NCI-H1105 (cell line): ENCODE measurements around the gene SLF2.

Experiments
- DNase-seq: peaks from one replicate; lab custom pipeline; 2025; lab: John Stamatoyannopoulos, UW

The SLF2 gene

DNA sequence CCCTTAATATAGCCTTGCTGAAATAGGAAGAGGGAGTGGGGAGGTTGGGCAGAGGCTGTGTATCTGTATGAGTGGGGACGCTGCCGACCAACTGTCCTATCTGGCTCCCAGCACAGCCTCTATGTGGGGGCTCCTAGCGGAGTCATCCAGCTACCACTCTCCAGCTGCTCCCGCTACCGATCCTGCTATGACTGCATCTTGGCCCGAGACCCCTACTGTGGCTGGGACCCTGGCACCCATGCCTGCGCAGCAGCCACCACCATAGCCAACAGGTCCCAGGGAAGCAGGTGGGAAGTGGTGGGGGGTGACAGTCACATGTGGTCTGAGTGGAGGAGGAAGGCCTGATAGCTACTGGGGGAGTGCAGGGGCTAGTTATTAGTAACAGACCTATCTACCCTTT, 67.9 kb downstream of the SLF2 start:
- no peak for DNase-seq

DNA sequence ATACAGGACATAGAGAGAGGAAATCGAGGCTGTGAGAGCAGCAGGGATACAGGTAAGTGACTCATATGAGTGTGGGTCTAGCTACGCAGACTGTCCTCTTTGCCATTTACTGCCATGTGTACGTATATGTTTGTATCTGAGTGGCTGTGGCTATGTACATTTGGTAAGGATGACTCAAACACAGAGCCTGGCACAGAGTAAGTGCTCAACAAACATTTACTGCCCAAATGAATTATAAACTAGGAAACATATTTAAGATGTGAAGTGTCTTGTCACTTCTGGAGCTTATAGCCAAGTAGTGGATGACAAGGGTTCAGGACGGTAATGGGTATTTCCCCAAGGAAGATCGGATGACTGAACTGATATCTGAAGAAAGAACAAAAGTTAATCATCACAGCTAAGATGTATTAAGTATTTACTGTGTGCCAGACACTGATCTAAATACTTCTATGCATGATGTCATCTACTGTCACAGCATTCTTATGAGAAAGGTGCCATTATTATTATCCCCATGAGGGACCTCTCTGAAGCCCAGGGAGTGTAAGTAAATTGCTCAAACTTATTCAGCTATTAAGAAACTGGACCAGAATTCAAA, 68.5 kb downstream of the SLF2 start:
- DNase-seq: no peak

DNA sequence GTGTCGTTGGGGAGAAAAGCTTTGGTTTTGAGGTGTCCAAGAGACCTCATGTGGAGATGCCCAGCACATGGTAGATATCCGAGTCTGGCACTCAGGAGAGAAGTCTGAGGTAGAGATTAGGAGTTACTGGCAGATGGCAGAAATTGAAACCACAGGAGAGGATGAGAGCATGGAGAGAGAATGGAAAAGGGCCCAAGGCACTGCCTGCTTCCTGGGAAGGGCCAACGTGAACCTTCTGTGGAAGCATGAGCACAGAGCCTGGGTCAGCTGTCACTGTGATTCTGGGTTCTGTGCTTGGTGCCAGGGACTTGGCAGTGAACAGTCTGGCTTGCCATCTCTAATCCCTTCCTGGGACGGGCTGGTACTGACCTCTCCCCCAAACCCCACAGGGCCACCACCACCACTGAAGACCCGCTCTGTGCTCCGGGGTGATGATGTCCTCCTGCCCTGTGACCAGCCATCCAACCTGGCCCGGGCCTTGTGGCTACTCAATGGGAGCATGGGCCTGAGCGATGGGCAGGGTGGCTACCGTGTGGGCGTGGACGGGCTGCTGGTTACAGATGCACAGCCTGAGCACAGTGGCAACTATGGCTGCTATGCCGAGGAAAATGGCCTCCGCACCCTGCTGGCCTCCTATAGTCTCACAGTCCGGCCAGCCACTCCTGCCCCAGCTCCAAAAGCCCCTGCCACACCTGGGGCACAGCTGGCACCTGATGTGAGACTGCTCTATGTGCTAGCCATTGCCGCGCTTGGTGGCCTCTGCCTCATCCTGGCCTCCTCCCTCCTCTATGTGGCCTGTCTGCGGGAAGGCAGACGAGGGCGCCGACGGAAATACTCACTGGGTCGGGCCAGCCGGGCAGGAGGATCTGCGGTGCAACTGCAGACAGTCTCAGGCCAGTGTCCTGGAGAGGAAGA, 70.4 kb downstream of the SLF2 start:
- no peak for DNase-seq

DNA sequence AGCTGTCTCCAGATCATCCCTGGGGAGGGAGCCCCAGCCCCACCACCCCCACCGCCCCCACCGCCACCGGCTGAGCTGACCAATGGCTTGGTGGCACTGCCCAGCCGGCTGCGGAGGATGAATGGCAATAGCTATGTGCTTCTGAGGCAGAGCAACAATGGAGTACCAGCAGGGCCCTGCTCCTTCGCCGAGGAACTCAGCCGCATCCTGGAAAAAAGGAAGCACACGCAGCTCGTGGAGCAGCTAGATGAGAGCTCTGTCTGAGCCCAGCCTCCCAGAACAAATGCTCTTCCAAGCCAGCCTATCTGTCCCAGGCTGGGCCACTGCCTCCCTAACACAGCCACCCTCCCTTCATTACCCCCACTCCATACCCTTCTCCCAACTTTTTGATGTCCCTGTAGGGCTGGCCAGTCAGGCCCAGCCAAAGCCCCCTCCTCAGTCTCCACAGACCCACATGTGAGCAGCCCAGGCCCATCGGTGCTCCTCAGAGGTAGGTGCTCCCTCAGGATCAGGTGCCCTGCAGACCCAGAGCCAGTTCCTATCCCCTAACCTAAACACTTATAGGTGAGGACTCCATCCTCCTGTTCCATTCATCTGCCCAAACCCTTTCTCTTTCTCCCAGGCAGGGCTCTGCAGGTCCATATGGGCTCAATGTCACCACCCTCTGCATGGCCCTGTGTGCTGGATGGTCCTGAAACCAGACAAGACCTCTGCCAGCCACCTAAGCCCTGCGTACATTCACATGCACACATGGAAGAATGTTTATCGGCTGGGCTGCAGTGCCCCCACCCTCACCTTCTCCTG, 71.3 kb downstream of the SLF2 start:
- DNase-seq: no peak

DNA sequence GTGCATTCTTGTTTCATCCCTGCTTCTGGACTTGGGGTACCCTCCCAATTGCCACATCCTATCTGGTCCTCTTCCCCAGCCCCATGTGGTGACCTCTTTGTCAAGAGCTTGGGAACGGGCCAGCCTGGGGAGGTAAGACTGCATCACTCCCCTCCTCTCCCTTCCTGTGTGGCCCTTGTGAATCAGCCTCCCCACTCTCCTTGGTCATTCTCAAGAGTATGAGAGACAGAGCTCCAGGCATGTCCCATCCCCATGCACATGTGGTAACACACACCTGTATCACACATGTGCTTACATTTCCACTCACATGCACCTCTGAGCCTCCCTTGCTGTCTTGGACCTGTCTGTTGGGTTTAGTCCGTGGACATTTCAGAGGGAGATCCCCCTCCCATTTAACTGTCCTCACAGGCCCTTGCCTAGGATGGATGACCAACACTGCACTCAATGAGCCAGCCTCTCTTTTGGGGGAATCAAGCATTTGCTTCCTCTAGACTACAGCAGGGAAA, 72.0 kb downstream of the SLF2 start:
- no peak for DNase-seq

DNA sequence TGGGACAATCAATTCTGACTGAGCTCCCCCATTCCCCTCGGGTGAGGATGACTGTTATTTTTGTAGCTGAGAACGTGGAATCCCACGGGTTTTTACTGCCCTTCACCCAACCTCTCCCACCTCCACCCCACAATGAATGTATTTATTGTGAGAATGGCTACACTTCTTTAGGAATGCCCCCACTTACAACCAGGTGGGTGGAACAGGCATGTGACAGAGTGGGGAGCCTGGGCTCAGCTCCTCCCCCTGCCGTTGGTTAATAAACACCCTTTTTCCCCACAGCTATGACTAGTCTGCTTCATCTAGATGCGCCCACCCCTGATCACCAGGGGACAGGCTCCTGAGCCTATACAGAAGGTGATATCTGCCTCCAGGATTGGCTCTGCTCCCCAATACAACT, 72.6 kb downstream of the SLF2 start:
- no peak for DNase-seq

DNA sequence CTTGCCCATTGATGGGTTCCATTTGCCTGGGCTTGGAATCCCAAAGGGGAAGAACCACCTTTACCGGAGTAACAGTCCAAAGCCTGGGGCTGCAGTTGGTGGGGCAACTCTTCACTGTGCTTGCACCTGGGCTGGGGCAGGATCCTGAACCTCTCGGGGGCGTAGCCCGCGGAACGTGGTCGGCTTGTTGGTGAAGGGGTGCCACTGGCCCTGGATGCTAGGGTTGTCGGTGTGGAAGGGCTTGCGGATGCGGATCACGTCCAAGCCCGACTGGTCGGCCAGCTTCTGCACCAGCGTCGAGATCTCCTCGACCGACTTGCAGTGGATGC, 73.8 kb downstream of the SLF2 start:
- no peak for DNase-seq

DNA sequence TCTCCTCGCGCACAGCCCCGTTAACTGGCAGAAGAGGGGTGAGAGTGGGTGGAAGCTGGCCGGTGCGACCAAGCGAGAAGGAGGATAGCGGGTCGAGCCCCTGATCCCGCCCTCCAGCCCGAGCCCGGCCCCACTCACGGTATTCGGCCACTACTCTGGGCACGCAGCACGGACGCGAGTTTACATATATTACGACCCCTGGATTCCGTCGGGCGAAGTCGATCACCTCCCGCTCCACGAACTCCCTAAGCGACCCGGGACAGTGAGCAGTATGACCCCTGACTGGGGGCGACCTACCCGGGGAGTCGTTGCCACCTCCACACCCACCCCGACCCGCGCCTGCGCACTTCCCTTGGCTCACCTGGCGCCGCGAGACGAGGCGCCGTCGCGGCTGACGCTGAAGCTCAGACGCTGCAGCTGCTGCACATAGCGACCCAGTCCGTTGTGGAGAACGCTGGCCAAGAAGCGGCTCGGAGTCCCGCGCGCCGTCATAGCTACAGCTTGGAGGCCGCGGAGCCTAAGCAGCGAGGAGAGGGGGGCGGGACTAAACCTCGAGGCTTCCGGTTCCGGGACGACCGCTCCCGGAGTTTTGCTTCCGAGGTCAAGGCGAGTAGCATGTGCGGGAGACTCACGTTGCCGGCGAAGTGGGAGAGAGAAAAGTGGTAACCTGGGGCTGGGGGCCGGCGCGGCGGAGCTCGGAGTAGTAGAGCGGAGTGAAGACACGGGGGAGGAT, 74.4 kb downstream of the SLF2 start, which contains the start of the genes MRPL43 and TWNK:
MRPL43 (minus strand) TSS at position 546 of the 733 bp plus-strand sequence; CDS start at position 492, 54 bp downstream.
TWNK (plus strand) TSS at position 592 of the 733 bp plus-strand sequence. CDS start 668 bp downstream, outside the sequence.
- peak; percentile 46 for DNase-seq

DNA sequence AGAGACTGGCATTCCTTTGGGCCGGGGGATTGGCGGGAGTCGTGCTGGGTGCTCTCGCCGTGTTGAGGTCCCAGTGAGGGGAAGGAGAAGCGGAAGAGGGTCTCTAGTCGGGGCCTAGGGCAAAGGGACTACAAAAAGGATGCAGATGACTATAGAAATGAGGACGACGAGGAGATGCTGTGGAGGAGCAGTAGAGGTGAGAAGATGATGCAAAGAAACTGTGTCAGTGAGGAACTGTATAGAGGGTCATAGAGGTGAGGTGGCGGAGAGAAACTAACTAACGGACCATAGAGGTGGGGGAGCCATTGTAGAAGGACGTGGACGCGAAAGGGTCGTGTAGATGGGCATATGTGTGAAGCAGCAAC, 74.9 kb downstream of the SLF2 start:
- DNase-seq: no peak

DNA sequence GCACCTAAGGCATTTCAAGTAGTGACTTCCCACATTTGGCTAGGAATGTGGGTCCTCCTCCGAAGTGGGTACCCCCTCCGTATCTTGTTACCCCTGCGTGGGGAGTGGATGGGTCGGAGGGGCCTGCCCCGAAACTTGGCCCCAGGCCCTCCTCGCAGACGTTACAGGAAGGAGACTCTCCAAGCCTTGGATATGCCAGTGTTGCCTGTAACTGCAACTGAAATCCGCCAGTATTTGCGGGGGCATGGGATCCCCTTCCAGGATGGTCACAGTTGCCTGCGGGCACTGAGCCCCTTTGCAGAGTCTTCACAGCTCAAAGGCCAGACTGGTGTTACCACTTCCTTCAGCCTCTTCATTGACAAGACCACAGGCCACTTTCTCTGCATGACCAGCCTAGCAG, 75.4 kb downstream of the SLF2 start:
- no peak for DNase-seq

DNA sequence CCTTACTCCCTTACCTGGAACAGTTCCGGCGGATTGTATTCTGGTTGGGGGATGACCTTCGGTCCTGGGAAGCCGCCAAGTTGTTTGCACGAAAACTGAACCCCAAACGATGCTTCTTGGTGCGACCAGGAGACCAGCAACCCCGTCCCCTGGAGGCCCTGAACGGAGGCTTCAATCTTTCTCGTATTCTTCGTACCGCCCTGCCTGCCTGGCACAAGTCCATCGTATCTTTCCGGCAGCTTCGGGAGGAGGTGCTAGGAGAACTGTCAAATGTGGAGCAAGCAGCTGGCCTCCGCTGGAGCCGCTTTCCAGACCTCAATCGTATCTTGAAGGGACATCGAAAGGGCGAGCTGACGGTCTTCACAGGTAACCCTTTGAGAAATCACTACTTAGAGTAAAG, 76.3 kb downstream of the SLF2 start:
- DNase-seq: no peak

DNA sequence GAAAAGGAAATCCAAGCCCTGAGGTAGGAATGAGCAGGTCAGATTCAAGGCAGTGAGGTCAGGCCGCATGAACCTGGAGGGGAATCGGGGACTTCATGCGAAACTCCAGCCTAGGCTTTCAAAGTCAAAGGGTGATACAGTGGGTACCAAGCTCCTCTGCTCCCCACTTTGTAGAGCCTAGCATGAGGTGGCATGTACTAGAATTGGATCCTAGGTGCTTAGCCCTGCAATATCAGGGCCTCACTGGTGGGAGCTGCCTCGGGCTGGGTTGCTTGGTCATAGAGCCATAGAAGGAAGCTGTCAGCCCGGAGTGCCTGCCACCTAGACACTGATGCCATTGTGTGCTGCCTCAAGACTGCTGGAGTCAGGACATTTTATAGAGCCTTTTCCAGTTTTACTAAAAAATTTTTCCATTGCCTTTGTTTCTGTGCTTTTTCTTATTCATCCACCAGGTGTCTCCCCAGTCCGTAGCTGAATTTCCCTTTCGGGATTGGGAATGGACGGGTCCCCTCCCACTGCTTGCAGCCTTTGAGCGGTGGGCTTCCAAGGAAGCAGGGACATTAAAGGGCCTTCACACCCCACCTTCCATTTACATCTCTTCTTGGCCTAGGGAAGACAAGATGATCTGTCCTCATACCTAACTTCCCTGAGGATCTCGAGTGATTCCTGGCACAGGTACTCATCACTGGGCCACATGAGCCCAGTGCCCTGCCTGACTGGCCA, 81.4 kb downstream of the SLF2 start:
- DNase-seq: no peak

DNA sequence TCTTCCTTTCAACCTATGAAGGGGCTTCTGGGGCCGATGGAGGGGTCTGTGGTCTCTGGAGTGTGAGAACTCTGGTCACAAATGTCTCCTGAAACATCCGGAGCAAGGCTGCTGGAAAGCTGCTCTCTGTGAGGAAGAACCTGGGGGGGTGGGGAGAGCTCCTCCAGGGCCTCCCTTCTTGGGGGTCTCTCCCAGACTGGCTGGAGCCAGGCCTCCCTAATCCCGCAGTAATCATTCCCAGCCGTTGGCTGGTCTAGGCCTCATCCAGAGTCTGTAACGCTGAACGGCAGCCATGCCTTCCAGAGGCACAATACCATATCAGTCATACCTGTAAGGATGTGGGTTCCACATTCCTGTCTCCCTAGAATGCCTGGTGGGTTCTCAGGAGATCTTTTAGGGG, 82.4 kb downstream of the SLF2 start:
- DNase-seq: no peak

DNA sequence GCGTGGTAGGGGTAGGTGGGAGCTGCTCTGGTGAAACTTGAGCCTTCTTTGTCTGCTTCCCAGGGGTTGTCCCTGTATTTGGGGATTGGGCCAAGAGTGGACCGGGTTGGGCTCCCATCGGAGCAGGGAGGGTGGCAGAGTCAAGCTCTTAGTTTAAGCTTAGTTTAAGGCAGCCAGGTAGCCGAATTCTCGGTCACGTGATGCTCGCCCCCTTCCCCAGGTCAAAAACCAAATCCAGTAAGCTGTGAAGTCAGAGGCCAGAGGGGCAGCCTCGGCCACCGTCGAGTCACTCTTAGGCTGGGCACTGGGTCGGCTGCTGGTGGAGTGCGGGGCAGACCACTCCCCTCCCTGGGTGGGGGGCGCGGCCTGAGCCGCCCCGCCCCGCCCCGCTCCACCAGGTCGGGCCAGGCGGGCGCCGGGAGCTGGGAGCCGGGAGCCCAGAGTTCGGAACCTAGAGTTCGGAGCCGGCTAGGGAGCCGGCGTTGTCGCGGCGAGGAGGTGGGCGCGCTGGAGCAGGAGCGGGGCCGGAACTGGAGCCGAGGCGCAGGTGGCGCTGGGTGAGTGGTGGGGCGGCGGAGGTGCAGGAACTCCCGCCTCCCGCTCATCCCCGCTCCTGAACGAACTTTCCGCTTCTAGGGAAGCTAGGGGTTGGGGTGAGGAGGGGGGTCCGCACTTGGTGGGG, 84.1 kb downstream of the SLF2 start:
- DNase-seq: no peak

DNA sequence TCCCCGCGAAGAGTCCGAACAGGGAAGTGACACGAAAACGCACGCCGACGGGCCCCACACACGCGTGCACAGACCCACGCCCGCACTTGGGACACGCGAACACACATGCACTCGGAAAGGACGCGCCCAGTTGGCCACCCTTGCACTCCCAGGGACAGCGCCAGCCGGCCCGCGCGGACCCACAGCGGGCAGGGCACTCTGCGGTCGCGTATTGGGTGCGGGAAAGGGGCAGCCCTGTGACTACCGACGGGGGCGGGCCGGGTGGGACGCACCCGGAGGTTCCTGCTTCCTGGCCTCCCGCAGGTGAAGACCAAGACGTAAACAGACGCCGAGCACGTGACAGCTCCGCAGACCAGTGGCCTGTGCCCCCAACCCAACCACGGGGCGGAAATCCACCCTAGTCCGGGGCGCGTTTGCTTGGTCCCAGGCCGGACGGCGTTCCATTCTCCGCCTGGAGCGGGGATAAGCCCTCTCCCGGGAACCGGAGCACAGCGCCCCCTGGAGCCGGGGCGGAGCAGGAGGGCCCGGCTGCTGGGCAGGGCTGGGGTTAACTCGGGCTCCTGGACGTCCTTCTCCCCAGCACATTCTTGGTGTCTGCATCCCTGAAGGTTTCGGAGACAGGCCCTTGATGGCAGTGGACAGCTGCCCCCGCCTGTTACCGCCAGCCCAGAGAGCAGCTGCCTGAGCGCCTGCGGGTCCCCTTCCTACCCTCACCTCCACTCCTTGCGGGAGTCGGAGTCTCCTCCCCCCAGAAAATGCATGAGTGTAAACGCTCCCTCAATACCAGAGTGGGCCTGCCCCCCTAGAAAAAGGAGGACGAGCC, 84.8 kb downstream of the SLF2 start:
- no peak for DNase-seq

DNA sequence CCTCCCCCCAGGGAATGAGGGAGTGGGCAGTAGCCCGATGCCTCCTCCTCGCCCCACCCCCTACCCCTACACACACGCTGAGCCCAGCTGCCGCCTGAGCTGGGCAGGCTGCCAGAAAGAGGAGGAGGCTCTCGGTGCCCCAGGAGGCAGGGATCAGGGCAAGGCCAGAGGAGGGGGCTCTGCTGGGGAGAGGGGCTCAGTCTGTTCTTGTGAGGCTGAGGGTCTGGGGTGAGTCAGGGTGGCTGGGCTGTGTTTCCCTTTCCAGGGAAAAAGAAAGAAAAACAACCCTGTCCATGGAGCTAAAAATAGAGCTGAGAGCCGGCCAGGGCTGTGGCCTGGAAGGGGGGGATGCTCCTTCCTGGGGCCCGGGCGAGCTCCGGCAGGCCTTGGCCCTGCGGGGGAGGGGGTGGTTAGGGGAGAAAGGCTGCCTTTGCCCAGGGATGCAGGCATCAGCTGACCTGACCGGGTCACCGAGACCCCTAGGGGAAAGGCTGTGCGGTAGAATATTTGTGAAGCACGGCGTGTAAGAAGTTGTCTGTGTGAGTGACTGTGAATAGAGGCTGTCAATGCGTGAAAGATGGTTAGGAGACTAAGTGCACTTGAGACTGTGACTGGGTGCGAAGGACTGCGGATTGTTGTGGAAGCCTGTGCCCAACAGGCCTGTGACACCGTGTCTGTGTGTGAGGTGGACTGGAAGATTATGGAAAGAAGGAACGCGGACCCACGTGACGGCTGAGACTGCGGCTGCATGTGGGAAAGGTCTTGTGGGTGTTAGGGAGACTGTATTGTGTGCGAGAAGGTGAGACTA, 85.6 kb downstream of the SLF2 start:
- DNase-seq: peak; percentile 77

DNA sequence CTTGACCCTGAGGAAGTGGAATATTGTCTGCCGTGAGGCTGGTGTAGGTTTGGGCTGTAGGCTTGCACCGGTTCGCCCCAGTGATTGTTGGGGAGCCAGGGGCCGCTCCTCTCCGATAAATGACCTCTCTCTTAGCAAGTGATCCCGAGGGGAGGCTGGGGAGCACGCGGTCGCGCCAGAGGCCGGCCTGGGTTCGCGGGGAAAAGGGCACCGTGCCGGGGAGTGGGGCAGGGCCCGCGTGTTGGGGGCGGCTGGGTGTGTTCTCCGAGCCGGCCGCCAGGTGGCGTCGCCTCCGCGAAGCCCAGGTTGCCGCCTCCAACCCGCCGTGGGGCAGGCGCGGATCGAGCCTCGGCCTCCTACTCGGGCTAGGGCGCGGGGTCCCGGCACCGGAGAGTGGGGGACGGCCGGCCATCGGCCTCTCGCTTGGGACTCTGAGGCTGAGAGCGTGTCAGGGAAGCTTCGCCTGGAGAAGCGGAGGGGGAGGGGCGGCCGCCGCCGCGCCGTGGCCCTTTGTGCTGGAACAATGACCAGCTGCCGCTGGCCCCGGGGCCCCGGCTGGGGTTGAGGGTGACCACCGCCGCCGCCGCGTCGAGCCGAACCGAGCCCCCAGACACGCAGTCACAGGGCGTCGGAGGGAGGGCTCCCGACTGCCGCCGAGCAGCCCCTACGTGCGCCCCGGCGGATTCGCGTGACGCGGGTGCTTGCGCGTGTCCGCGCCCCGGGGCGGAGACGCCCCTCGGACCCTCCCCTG, 86.4 kb downstream of the SLF2 start:
- no peak for DNase-seq

DNA sequence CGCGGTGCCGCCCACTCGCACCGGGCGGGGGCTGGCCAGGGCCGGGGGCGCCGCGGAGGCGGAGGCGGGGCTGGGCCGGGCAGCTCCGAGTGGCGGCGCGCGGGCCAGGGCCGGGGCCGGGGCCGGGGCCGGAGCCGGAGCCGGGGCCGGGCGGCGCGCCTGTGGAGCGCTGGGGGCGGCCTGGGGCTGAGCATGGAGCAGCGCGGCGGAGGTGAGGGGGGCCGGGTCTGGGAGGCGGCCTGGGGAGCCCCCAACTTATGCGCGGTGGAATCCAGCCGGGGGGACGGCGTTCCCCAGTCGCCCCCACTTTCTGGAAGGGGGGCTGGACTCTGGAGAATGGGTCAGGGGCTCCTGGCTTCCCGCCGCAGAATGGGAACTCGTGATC, 87.0 kb downstream of the SLF2 start, which contains the start of gene LZTS2:
LZTS2 (plus strand) TSS at position 67 of the 385 bp plus-strand sequence. CDS start 2,731 bp downstream, outside the sequence.
- DNase-seq: no peak
